Gastroesophageal sphincter (tissue), 3 donors: Measurements from ENCODE around the gene STIM2.

Experiments used
- CTCF ChIP-seq, 4 experiments: fragments of 200-600 bp in 2 of 4; fragments of 450-650 bp in 2 of 4; sonication (generic) in 1 of 4; IDR thresholded peaks; one replicate each; pipeline ENCODE4 v1.5.1; 2017 to 2019; ENCODE audit warnings: antibody characterized with exemption in 4 of 4, mild to moderate bottlenecking in 2 of 4, moderate library complexity in 2 of 4
- EP300 ChIP-seq: sonication (generic); formaldehyde crosslinking; IDR thresholded peaks from one replicate; pipeline ENCODE4 v1.6.1; 2017; ENCODE audit warnings: antibody characterized with exemption, mild to moderate bottlenecking
- POLR2A ChIP-seq, 2 donors: fragments of 450-650 bp; IDR thresholded peaks; one replicate each; pipeline ENCODE4 v1.6.1; 2017; ENCODE audit warnings: antibody characterized with exemption in 2 of 2, mild to moderate bottlenecking in 2 of 2, moderate library complexity in 1 of 2
- POLR2AphosphoS5 ChIP-seq: sonication (generic); formaldehyde crosslinking; IDR thresholded peaks from one replicate; pipeline ENCODE4 v1.6.1; 2017; ENCODE audit warnings: antibody characterized with exemption

DNA sequence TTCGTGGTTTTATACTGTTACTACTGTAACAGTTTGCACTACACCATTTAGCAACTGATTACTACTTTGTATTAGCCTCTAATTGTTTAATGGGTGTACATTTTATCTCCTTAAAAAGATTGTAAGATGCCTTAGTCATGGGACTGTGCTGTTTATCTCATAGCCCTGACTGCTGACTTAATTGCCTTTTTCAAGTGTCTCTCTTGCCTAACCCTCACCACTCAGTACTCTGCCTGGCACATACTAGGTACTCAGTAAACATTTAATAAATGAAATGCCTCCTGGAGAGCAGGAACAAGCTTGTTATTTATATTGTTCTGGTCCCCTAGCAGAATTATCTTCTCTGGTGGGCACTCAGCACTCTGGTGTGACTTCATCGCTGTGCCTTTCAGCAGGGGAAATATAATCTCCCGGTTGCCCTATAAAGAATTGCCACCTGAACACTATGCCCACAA is 1.7 kb upstream of the STIM2 start:
- no peak for TF ChIP-seq CTCF (IDR thresholded peaks at IDR 0.05)
- TF ChIP-seq POLR2AphosphoS5: no peak
- no peak for TF ChIP-seq POLR2A (IDR thresholded peaks at IDR 0.05)
- no peak for TF ChIP-seq EP300
